Kidney (tissue), 14 donors: Measurements from ENCODE around the gene CEBPG. TPM values are rescaled to one million over a fixed set of nuclear protein-coding genes. Genes with fewer than 3 reads are reported as not detected.

Experiments used
- DNase-seq, 5 donors: peaks; one replicate each; pipeline ENCODE4 v3.0.0-alpha.2; 2013 to 2020
- FAIRE-seq: peaks from 2 replicates; lab custom pipeline; 2012; peaks lifted over from hg19 to GRCh38; lab: Jason Lieb, UNC
- H3K27ac ChIP-seq, 2 donors: one replicate each; pipeline ENCODE4 v1.7.0; 2013; ENCODE audit warnings: low read depth in 2 of 2, low read length in 2 of 2, inconsistent platforms in 1 of 2
- H3K27me3 ChIP-seq: one replicate; pipeline ENCODE4 v1.7.1; 2013; ENCODE audit warnings: low read length, inconsistent platforms; ENCODE audit not compliant: control insufficient read depth, insufficient read depth
- H3K36me3 ChIP-seq, 3 donors: one replicate each; pipeline versions ENCODE4 v1.7.0 to v1.7.1; 2013; ENCODE audit warnings: low read length in 3 of 3, control low read depth in 1 of 3, inconsistent platforms in 1 of 3; ENCODE audit not compliant: insufficient read depth in 3 of 3, control insufficient read depth in 2 of 3
- H3K4me1 ChIP-seq, 3 donors: one replicate each; pipeline versions ENCODE4 v1.7.0 to v1.7.1; 2013; ENCODE audit warnings: low read length in 3 of 3, inconsistent platforms in 1 of 3, low read depth in 1 of 3; ENCODE audit not compliant: control insufficient read depth in 2 of 3, insufficient read depth in 2 of 3
- H3K4me3 ChIP-seq, 3 donors: one replicate each; pipeline versions ENCODE4 v1.7.0 to v1.8.1; 2013; ENCODE audit warnings: low read length in 3 of 3, control low read depth in 1 of 3, inconsistent platforms in 1 of 3
- H3K9ac ChIP-seq, 3 donors: one replicate each; pipeline versions ENCODE4 v1.7.0 to v1.7.1; 2013; ENCODE audit warnings: low read length in 3 of 3, control low read depth in 1 of 3, inconsistent platforms in 1 of 3
- H3K9me3 ChIP-seq, 3 donors: one replicate each; pipeline versions ENCODE4 v1.7.0 to v1.7.1; 2013; ENCODE audit warnings: low read length in 3 of 3, control low read depth in 1 of 3, inconsistent platforms in 1 of 3; ENCODE audit not compliant: control insufficient read depth in 2 of 3, insufficient read depth in 1 of 3
- CTCF ChIP-seq: IDR thresholded peaks from 3 replicates; pipeline ENCODE4 v1.5.1; 2012; ENCODE audit warnings: mild to moderate bottlenecking, moderate library complexity, borderline replicate concordance; ENCODE audit not compliant: insufficient read depth; ENCODE audit errors: extremely low read depth
- intact Hi-C: fragments of 100-400 bp; cut with DNase I; formaldehyde crosslinking; loops from one replicate; pipeline ENCODE4 v1.11.1; 2022
- polyA plus RNA-seq: library from polyadenylated mRNA; stranded (reverse); fragments of 350-450 nt; fragmentation: Illumina TruSeq; extraction: RNeasy Lipid Tissue Mini Kit (QIAGEN cat#74804); gene quantifications from one replicate; pipeline ENCODE4 v1.2.3, GENCODE V29; 2014; ENCODE audit warnings: low read depth, low replicate concordance; ENCODE audit not compliant: insufficient read depth
- total RNA-seq: library from RNA; stranded (reverse); fragmentation: NEBNext Ultra II Directional; extraction: Animal tissue kit (Norgen Biotek cat#: 25700); gene quantifications from one replicate; pipeline ENCODE4 v1.2.1, GENCODE V29; 2021
- donor health status: control.
- donor health status: control.
- donor health status: control.
- donor health status: control.
- donor health status: control.
- donor health status: DM: yes; HTN: yes; CAD: no.
- donor health status: Normal renal cell carcinoma (clear cell type).

CEBPG gene
- total and polyA plus RNA-seq, 2 donors from 2014 or later = 13.0 to 22.4 TPM

GRCh38 chr19:33375156-33375836 lies 1.8 kb downstream of the CEBPG start:
- TF ChIP-seq CTCF = no peak
- Histone ChIP-seq H3K27me3 (no peaks in the 10 kb centered on the region), H3K36me3 (peaks cover 3 to 5% (median 3%) of the 10 kb centered on the region in 3 donors), H3K9me3 (no peaks in the 10 kb centered on the region), H3K9ac (no peak overlapping the region), H3K27ac (no peak overlapping the region), H3K4me3 (peak overlapping the region in 1 of 3 donors; percentile 89), H3K4me1 (peaks cover 0 to 23% (median 19%) of the 10 kb centered on the region in 3 donors)
- DNase-seq (no peak), FAIRE-seq (no peak)
- intact Hi-C loops = no loop called here

GRCh38 chr19:33375837-33376159 lies 2.3 kb downstream of the CEBPG start:
- intact Hi-C loops = no loop called here
- Histone ChIP-seq H3K27ac (peak overlapping the region in 1 of 2 donors; percentile 1), H3K27me3 (no peaks in the 10 kb centered on the region), H3K9me3 (no peaks in the 10 kb centered on the region), H3K4me3 (no peak overlapping the region), H3K36me3 (peaks cover 3 to 5% (median 3%) of the 10 kb centered on the region in 3 donors), H3K4me1 (peaks cover 0 to 23% (median 19%) of the 10 kb centered on the region in 3 donors), H3K9ac (no peak overlapping the region)
- no peak for TF ChIP-seq CTCF
- DNase-seq (no peak), FAIRE-seq (no peak)

GRCh38 chr19:33376423-33376822 lies 2.9 kb downstream of the CEBPG start:
- intact Hi-C loops = no loop called here
- Histone ChIP-seq H3K4me1 (peaks cover 0 to 23% (median 19%) of the 10 kb centered on the region in 3 donors), H3K4me3 (no peak overlapping the region), H3K27ac (peak overlapping the region in 1 of 2 donors; percentile 17), H3K36me3 (peaks cover 3 to 6% (median 5%) of the 10 kb centered on the region in 3 donors), H3K9ac (no peak overlapping the region), H3K9me3 (no peaks in the 10 kb centered on the region), H3K27me3 (no peaks in the 10 kb centered on the region)
- no peak for TF ChIP-seq CTCF
- FAIRE-seq (no peak), DNase-seq (peak in 1 of 5 donors; percentile 85)
